Stimulated activated CD4-positive, alpha-beta T cell treated with anti-CD3 and anti-CD28 coated beads, Interleukin-15, amount 100 ng/mL, for 24 hours (primary cell): Measurements from ENCODE around the gene DPEP1.
A peak's percentile ranks its signal among the peaks of the same experiment; 100 is the strongest.
"Not testable (repeated sequence)": the region's sequence is repeated elsewhere in the genome, so short reads cannot be mapped to it uniquely, and the experiment has no call there.

Experiments
- DNase-seq: peaks from one replicate; pipeline ENCODE4 v3.0.0-alpha.2; 2020

DPEP1 gene

DNA sequence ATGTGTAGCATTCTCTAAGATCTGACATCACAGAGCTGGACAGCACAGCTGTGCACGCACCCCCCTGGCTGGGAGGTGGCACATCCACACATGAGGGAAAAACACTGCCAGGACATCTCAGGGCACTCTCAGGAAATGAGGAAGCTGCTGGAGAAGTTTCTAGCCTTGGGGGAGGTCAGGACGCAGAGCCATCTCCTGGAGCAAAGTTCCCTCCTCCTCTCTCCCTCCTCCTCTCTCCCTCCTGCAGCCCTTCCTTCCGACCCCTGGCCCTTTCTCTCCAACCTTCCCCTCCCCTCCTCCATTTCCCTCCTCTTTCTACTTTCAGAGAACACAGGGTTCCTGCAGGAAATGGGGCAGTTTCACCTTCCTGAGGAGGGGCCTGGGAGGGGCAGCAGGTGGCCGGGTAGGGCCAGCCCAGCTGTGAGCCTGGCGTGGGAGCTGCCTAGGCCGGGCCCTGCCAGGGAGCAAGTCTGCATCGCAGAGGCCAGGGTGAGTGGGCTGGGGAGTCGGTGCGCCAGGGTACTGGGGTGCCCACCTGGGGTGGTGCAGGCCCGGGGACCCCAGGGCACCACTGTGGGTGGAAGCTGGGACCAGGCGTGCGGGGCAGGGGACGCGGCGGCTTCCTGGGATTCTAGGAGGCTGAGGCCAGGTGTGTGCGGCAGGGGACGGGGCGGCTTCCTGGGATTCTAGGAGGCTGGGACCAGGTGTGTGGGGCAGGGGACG, at the start of gene DPEP1:
Gene DPEP1 (plus strand): TSS at position 412 of the 723 bp plus-strand sequence. CDS start 16,769 bp downstream, outside the sequence.
- no peak for DNase-seq

DNA sequence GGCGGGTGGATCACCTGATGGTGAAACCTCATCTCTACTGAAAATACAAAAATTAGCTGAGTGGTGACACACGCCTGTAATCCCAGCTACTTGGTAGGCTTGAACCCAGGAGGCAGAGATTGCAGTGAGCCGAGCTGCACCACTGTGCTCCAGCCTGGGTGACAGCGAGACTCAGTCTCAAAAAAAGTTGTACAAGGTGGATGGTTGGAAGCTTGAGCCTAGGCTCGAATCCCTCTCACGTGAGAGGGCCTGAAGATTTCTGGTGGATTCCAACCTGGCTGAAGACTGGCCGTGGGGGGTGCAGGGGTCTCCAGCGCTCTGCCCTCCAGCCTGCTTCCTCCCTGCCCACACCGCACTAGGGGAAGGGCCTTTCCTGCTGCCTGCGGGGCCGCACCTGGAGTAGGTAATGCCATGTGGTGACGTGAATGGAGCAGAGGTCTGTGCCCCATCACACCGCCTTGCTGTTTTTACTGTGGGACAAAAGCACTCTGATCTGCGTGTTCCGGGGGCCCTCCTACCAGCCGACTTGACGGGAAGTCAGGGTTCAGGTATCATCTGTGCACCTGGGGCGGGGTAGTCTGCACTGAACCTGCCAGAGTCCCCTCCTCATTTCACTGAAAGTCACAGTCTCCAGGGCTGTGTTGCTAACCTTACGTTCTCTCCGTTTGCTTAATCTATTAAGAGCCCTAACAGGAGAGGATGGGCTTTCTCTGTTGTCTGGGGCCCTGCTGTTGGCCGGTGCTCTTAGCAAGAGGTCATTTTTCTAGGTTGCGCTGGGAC, 48.8 kb upstream of the DPEP1 start:
- DNase-seq = peak; percentile 55

DNA sequence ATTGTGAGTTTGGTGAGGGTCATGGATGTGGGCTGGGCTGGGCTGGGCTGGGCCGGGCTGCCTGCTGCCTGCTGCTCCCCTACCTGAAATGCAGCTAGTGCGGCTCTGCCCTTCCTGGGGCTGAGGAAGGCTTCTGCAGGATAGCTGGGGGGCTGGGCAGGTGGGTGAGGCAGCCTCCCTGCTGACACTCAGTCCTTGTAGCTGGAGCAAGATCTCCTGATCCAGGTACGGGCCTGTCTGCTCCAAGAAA, 48.3 kb upstream of the DPEP1 start:
- peak; percentile 69 for DNase-seq

DNA sequence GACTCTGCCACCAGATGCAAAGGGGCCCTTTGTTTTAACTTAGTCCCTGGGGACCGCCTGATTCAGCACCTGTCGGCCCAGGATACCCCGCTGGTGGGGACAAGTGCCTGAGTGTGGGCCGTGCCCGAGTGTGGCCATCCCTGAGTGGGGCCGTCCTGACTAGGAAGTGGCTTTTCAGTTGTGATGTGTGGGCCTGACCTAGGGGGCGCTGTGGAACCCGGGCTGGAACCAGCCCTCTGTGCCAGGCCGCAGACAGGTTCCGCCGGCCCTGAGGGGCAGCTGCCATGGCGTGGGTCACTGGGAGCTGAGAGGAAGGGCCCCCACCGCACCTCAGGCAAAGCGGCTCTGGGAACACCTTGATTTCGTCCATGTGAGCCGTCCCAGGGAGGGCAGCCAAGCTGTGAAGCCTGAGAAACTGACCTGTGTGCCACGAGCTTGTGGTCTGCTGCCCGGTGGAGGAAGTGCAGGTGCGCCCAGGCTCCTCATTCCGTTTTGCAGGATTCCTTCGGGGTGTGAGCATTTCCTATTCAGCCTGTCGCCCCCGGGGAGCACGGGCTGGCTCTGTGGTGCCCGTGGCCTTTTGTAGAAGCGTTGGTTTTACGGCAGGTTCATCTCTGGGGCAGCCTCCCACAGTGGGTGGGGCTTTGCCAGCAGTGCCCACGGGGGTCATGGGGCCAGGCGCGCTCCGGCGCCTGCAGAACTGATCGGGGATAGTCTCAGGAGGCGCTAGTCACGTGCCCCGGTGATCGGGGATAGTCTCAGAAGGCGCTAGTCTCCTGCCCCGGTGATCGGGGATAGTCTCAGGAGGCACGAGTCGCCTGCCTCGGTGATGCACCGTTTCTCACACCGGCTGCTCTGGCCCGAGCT, 47.7 kb upstream of the DPEP1 start:
- DNase-seq = peak; percentile 82

DNA sequence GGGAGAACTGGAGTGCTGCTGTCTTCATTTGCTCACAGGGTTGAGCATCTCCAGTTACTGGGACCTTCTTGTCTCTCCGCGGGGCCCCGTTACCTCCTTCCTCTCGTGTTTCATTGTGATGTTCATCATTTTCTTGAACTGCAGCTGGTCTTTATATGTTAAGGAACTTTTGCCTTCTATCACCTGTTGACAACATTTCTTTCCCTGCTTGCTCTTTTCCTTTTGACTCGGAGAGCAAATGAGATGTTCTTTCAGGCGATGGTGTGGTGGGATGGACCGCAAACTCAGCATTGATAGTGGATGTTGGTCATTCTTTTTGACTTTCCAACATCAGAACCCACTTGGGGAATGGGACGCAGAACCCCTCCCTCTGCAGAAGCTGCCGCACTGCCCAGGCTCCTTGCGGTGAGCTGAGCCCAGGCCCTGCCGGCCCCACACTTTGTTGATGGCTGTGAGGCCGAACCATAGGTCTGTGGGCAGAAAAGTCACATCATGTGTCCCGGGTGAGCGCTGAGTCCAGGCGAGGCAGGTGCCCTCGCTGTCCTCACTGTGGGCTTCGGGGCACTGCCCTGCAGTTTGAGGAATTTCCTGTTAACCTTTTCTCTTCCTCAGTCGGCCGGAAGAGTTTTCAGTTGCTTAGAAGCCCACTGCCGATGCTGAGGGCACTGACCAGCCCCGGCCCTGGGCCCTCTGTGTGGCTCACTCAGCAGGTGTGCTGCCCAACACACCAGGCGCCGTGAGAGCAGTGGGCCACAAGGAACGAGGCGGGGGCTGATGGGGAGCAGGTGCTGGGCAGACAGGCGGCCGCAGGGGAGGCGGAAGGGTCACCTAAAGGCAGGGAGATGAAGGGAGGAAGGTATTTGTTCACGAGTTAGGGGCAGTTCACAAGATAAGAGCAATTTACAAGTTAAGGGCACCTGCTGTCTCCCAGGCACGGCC, 45.5 kb upstream of the DPEP1 start:
- no peak for DNase-seq

DNA sequence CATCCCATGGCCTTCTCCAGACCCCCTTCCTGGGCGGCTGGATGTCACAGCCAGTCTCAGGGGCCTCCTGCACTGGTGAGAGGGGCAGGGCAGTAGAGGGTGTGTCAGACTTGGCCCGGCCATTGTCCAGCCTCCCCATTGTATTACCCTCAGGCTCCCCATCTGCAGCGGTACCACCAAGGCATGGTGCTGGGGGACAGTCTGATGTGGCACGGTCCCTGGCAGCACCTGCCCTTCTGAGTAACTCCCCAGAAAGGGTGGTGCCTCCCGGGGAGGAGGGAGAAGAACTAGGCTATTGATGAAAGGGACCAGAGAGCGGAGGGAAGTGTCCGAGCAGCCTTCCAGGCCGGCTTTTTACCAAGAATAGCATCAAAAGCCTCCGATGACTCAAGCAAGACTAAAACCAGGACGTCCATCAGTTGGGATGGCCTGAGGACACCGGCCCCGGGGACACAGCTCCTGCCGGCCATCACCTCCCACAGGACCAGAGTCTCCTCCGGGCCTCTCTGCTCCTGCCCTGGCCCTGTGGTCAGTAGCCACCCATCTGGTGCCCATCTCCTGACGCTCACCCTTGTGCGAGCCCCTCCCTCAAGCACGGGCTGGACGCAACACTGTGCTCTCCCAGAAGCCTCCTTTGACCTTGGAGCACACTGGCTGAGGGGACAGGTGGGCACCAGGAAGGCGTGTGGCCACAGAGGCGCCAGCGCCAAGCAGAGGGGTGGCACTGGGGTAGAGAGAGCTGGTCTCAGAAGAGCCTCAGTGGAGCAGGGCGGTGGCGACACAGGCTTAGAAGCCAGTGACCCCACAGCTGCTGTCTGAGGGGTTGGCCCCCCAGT, 43.7 kb upstream of the DPEP1 start:
- no peak for DNase-seq

DNA sequence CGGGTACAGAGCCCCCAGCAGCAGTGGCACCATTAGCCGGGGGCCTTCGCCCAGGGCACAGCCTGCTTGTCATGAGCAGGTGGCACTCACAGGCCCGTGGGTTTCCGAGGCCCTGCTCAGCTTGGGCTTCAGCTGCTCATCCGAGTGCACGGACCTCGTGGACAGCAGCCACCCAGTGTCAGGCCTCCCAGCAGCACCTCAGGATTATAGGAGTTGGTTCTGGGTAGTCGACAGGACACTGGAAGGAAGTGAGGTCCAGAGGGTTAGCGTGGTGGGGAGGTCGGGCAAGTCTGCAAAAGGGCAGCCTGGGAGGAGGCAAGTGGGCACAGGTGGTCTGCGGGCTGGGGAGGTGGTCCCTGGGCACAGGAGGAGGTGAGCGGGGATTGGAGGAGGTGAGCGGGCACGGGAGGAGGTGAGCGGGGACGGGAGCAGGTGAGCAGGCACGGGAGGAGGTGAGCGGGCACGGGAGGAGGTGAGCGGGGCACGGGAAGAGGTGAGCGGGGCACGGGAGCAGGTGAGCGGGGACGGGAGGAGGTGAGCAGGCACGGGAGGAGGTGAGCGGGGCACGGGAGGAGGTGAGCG, 43.0 kb upstream of the DPEP1 start:
- no peak for DNase-seq

DNA sequence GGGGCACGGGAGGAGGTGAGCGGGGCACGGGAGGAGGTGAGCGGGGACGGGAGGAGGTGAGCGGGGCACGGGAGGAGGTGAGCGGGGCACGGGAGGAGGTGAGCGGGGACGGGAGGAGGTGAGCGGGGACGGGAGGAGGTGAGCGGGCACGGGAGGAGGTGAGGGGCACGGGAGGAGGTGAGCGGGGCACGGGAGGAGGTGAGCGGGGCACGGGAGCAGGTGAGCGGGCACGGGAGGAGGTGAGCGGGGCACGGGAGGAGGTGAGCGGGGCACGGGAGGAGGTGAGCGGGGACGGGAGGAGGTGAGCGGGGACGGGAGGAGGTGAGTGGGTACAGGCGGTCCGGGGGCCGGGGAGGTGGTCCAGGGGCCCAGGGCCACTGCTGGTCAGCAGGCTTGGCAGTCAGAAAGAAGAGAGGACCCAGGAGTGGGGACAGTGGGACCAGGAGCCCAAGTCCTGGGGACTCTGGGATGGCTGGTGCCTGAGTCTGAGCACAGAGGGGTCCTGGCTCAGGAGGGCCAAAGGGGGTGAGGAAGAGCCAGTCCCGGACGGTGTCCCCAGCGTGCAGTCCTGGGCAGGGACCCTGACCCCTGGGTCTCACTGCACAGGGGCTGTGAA, 42.4 kb upstream of the DPEP1 start:
- not testable (repeated sequence) for DNase-seq

DNA sequence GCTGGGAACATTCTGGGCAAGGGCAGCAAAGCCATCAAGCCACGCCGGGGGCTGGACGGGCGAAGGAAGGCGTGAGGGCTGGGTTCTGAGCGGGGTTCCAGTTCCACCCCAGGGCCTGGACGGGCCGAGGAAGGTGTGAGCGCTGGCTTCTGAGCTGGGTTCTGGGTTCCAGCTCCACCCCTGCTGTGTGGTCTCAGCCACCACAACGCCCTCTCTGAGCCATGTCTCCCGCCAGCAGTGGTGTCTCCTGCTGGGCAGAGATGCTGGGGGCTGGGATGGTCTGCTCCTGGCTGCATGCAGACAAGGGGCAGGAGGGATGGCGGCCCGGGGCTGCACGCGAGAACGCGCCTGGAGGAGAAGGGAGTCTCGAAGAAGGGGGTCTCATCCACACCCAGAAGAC, 41.8 kb upstream of the DPEP1 start:
- no peak for DNase-seq

DNA sequence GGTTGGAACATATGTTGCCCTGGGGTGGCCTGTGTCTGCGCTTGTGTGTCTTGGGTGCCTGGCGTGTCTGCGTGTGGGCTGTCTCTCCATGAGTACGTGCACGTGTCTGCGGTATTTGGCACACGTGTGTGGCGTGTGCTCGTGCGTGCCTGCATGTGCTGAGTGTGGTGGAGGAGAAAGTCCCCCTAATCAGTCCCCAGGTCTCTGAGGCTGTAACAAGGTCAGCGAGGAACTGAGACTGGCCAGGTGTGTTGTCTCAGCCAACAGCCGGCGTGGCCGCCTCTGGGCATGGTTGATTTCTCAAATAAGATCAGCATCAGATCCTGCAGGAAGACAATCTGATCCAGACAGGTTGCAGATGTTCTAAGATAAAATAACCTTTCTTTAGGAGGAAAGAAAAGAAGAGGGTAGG, 41.4 kb upstream of the DPEP1 start:
- DNase-seq = no peak

DNA sequence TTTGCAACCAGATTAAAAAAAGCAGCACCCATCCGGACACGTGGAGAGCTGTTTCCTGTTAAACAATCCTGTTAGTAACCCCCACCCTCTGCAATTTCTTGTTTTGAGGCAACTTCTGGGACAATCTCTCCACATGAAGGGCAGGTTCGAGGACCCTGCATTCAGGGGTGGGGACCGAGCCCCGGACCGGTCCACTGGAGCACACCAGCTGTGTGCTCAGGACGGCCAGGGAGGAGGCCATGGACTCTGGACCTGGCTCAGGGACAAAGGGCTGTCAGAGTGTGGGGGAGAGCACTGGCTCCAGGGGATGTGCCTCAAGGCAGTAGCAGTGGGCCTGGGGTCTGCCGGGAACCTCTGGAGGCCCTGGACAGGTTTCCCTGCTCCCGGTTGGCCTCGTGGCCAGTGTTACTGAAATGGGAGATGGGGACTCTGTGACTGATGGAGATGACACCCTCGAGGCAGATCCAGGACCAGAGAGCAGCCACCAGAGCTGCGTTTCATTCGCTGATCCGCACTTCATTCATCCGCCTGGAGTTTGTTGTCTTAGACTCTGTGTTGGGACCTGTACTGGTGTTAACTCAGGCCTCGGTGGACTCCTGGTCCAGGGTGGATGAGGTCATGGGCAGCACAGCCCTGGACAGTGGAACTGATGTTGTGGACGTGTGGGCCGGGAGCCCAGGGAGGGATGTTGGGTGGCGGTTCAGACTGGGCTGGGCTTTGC, 40.8 kb upstream of the DPEP1 start:
- DNase-seq = no peak

DNA sequence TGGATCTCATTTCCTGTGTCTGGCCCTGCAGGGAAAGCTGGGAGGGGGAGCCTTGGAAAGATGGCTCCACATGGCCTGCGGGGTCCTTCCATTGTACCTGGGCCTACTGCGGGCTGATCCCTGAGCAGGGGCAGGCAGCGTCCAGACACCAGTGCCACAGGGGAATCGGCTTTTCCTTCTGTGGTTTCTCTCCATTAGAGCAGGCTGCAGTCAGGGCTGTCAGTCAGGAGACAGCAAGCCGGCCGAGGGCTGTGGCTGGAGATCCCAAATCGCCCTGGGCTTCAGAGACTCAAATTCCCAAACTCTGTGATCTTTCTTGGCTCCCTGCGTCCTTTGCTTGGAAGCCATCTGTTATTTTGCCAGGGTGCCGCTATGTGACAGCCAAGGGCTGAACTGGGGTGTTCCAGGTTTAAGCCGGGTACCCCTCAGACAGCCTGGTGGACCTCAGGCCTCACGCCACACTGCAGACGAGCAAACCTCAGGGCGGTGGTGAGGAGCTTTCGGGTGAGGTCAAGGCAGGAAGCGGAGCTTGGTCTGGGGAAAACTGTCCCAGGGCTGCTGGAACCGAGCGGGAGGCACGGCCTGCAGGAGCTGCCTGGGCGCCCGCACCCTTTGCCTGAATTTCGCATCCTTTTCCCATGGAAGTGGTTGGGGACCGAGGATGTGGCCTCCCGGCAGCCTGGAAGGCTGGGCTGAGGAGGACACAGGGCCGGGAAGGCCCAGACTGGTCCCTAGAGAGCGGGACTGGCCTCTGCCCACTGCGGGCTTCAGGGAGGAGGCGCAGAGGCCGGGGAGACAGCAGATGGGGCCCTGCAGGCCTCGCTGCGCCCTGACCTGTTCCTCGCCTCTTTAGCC, 39.4 kb upstream of the DPEP1 start:
- DNase-seq = no peak

DNA sequence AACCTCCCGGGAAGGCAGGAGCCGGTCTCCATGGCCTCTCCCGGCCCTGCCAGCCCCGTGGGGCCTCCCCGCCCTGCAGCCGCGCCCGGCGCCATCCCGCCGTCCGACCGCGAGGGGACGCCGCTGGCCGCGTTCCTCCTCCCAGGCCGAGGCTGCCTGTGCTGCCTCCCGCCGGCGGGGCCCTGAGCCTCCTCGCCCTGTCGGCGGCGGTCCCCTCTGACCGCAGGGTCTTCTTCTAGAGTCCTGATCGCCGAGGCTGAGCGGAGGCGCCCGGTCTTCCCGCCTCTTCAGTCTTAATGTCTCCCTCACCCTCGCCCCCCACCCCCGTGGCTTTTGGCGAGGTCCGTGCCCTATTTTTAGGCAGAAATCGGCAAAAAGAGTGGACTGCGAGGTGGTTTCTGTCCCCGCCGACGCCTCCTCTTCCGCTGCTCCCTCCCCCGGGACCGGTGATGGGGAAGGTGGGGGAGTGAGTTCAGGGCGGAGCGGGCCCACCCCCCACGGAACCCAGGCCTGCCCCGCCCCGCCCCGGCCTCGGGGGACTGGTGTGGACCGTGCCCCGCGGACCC, 38.7 kb upstream of the DPEP1 start:
- peak; percentile 74 for DNase-seq

DNA sequence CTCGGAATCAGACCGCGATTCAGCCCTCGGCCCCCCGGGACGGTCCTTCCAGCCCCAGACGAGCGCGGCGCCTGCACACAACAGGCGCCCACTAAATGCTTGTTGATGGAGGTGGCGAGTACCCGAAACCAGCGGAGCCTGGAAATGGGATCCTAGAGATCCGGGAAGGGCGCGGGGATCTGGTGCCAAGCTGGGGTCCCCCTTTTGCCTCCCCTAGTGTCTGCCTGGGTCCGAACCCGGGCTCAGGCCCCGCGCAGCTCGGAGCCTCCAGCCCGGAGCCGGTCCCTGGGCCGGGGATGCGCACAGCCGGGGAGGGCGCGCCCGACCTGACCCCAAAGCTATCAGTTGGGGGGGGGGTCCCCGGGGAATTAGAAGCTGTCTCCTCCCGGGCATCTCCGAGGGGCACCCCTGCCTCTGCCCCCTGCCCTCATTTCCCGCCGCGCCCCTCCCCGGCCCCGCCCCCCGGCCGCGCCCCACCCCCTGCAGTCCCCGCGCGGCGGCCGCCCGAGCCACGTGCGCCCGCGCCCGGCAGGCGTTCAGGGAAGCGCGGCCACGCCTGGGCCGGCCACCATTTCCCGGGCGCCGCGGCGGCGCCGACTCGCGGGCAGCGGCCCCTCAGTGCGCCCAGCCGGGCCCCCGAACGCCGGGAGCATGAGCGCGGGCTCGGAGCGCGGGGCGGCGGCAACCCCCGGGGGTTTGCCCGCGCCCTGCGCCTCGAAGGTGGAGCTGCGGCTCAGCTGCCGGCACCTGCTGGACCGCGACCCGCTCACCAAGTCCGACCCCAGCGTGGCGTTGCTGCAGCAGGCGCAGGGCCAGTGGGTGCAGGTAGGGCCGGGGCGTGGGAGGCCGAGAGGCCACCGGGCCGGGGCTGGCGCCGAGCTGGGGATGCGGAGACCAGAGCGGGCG, 37.9 kb upstream of the DPEP1 start, which contains the start of gene CPNE7:
Gene CPNE7 (plus strand): TSS at position 512 of the 906 bp plus-strand sequence. CDS start 140 bp downstream, at position 652.
- DNase-seq = peak; percentile 36

DNA sequence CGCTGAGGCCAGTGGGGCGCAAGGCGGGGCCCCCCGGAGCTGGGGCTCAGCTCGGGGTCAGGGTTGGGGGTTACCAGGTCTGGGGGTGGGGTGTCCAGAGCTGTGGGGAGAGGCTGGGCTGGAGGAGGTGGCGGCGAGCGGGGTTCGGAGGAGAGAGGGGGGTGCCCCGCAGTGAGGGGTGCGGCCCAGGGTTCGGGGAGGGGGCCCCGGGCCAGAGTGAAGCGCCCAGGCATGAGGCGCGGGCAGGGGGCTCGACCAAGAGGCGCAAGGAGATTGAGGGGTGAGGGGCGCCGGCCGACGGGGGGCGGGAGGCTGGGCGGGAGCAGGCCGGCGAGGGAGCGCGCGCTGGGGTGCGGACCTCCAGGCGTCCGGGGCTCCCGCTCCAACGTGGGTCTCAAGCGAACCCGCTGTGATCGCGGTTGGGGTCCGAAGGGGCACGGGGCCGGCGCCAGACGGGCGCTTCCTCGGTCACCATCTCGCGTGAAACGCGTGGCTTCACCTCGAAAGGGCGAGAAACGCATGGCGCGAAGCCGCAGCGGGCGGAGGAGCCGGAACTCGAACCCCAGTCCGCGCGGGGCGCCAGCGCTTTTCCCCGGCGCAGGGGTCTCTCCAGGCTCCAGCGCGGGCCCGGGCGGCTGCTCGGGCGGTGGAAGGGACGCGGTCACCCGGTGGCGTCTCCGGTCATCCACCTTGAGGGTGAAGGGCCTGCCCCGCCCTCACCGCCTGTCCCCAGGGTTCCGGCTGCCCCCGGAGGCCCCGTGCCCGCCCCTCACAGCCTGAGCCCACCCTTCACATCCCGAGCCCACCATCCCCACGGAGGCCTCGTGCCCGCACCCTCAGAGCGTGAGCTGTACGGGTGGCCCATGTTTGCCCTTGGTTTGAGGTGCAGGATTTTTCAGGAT, 37.0 kb upstream of the DPEP1 start:
- DNase-seq = no peak

DNA sequence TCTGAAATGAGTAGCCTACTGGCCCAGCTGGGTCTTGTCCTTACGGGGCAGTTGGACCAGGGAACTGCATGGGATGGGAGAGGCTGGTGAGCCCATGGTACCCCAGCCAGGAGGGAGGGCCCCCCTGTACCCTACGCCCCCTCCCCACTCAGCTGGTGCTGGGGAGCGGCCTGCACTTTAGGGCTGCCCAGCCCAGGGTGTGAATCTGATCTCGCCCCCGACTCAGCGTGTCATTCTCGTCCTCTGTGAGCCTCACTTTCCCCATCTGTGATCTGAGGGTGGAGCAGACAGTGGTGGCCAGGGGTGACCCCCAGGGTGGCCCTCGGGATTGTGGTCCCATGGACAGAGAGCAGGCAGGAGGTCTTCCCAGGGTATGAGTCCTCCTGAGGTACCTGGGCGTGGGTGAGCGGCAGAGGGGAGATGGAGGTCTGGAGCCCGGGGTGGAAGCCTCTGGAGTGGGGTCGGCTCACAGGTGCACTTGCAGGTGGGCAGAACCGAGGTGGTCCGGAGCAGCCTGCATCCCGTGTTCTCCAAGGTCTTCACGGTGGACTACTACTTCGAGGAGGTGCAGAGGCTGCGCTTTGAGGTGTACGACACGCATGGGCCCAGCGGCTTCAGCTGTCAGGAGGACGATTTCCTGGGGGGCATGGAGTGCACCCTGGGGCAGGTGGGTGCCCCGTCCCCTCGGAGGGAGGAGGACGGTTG, 36.2 kb upstream of the DPEP1 start:
- no peak for DNase-seq
